Activated CD8-positive, alpha-beta memory T cell treated with anti-CD3 and anti-CD28 coated beads, Interleukin-2, amount 50 U/mL, for 1 hour (primary cell): ENCODE data around the gene MST1.
A peak's percentile ranks its signal among the peaks of the same experiment; 100 is the strongest.

Source experiments
- DNase-seq: peaks from one replicate; pipeline ENCODE4 v3.0.0-alpha.2; 2020; ENCODE audit errors: extremely low read depth

The MST1 gene

DNA sequence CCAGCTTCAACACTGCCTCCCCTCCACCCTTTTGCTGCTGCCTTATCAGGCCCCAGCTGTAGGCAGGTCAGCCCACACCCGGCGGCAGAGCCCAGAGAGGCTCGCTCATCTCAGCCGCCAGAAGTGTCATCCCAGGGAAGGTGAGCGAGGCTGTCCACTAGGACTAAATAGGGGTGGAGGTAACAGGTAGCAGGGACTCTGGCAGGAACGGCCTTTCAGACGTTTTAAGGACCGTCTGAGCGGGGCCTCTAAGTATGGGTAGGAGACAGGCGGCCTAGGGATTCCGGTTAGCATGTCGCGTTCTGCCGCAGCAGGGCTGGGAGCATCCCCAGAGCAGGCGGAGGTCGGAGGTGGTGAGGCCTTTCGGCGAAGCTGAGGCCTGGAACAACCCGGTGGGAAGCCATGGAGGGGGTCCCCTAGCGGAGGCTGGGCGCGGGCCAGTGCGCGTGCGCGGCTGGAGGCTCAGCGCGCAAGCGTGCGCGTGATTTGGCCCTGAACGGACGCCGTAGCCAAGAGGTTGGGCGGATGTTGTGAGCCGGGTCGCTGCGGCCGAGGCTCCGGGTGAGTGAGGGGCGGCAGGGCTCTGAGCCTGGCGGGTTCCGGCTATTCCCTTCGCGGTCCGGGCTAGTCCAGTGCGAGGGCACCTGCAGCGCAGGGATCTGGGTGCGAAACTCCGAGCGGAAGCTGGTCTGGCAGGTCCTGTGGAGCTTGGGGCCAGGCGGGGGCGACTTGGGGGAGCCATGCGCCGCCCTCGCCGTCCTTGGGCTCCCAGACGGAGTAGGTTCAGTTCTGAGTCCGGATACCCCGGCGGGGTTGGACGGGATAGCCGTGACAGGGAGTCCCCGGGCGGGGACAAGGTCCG, at the start of gene MST1, which contains the start of gene RNF123:
TSS of gene MST1 (minus strand) at position 429 of the 862 bp plus-strand sequence. CDS start 783 bp downstream, outside the sequence.
TSS of gene RNF123 (plus strand) at position 512 of the 862 bp plus-strand sequence. CDS start 1,609 bp downstream, outside the sequence.
- DNase-seq, result peak; percentile 71

DNA sequence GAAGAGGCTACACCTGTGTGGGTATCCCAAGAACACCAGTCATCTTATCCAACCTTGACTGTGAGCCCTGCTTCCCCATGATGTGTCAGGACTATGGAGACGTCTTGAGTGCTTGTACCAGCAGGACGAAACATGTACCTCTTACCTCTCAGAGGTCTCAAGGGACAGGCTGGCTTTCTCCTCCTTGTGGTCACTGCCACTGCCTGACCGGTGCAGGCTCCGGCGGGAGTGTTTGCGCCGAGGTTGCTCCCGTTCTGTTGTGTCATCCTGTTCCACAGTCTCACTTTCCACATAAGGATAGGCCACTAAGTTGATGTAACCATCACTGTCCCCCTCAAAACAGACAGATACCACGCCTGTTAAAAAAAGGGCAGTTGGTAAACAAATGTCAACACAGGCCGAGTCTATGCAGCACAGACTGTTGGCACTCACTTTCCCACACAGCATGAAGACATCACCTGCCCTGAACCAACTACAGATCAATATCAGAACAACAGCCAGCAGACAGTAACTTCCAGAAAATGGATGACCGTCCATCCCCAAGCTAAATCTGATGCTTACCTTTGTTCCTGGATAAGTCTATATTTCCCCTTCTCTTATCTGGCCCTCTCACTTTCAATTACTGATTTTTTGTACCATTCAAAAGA, 48.9 kb upstream of the MST1 start:
- no peak for DNase-seq

DNA sequence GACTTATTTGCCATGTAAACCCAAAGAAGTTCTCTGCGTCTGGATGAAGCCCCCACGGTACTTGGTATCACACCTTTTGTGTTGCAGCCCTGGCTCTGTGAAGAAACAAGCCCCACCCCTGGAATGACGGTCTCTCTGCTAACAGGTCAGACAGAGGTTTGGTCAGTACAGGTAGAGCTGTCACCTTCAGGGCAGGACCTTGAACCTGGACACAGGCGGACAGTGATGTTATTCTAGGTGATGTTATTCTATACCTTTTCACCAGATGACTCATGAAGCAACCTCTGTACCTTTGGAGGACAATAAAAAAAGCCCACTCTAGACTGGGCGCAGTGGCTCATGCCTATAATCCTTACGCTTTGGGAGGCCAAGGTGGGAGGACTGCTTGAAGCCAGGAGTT, 45.5 kb upstream of the MST1 start:
- DNase-seq, result no peak

DNA sequence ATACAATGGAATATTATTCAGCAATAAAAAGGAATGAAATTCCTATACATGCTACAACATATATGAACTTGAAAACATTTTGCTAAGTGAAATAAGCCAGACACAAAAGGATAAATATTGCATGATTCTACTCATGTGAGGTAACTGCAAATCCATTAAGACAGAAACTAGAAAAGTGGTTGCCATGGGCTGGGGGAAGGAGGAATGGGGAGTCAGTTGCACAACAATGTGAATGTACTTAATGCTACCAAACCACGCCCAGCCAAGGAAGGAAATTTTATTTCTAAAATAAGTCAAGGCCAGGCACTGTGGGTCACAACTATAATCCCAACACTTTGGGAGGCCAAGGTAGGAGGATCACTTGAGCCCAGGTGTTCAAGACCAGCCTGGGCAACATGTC, 44.3 kb upstream of the MST1 start:
- no peak for DNase-seq

DNA sequence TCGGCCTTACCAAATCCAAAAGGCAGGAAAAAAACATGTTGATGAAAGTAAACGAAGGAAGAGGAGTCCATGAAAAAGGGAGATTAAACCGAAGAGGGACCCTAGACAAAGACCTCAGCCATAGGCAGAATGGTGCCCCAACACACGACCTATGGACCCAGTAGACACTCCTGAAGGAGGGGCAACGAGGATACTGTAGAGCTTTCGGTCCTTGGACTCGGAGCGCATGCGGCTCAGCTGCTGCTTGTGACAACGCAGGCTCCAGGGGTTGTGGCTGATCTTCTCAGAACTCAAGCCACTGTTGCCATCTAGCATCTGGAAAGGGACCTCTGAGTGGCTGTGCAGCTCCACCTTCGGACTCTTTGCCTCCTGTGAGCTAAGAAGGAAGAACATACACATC, 43.3 kb upstream of the MST1 start:
- DNase-seq, result no peak

DNA sequence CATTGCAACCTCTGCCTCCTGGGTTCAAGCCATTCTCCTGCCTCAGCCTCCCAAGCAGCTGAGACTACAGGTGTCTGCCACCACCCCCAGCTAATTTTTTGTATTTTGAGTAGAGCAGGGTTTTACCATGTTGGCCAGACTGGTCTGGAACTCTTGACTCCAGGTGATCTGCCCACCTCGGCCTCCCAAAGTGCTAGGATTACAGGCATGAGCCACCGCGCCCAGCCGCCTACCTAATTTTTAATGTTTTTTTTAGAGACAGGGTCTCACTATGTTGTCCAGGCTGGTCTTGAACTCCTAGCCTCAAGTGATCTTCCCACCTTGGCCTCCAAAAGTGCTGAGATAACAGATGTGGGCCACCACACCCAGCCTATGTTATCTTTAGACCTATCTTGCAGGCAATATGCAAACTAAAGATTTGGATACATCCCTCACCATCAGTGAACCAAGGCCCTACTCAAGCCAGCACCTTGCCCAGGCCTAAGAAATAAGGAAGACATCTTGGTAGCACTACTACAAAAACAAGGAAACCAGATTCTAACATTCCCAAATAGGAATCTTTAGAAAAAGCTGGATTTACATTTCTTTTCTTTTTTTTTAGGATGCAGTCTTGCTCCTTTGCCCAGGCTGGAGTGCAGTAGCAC, 40.8 kb upstream of the MST1 start:
- no peak for DNase-seq

DNA sequence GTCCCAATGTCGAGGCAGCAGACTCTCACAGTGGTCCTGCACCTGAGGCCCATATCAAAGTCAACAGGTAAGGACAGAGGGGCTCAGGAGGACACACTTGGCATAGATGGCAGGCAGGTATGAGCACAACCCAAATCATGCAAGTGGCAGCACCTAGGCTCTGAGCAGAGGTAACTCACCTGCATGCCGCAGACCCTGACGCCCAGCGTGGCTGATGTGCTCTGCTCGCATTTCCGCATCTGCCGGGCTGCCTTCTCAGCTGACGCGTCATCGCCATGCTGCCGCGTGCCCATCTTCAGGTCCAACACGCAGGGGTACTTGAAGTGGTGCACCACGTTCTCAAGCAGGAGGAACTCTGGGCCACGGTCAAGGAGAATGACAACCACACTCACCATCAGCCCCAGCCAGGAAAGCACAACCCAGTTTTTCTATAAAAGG, 38.7 kb upstream of the MST1 start:
- DNase-seq, result no peak

DNA sequence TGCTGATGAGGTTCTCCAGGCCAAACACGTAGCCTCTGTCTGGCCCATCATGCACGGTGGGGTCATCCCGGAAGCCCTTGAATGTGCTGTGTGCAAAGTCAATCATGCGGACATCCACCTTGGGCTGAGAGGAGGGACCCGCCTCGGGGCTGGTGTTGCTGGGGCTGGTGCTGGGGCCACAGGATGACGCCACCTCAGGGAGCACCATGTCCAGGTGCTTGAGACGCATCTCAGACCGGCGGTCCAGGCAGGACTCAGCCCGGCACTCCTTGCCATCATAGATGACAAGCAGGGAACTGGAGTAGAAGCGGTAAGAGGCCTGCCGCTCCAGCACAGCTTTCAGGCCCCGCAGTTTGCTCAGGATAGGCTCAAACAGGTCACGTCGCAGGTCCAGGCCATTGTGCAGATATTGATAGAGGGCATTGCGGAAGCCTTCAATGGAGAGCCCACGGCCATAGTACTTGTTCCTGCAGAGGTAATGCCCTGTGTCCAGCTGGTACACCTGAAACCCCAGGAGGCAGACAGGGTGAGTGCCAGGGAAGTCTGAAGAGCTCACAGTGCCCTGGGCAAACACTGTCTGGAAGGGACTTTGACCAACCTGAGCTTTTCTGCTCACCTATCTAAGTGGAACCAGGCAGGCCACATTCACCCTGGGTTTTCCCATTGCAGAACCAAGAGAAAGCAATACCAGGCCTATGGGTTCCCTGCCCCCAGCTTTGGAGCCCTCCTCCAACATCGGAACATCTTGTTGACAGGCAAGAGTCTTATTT, 38.1 kb upstream of the MST1 start:
- DNase-seq, result no peak

DNA sequence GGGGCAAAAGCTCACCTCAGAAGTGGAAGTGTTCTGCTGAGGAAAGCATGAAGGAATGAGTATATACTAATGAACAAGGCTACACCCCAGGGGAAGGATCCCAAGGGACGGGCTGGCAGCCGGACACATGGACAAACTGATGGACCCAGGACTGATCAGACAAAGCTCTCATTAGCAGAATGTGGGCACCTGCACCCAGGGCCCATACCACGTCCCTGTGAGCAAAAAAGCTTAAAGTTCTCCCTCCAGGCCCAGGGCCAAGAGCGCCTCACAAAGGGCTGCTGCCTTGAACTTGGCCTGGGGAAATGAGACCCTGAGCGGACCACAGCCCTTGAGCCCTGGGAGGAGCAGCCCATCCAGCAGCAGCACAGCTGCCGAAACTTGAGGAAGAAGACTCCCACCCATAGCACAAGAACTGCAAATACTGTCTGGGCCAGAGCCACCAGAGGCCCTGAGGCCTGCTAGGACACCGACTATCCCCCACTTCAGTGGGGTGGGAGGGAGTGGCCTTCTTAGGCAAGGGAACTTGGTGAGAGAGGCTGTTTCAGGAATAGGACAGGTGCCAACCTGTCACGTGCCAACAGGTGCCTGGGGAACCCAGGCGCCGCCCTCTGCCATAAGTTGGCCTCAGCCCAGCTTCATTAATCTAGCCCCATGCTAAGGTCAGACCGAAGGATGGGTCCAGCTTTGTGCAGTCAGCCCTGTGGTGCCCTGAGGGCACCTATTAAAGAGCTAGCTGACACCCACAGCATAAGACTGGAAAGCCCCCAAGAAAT, 36.8 kb upstream of the MST1 start:
- no peak for DNase-seq

DNA sequence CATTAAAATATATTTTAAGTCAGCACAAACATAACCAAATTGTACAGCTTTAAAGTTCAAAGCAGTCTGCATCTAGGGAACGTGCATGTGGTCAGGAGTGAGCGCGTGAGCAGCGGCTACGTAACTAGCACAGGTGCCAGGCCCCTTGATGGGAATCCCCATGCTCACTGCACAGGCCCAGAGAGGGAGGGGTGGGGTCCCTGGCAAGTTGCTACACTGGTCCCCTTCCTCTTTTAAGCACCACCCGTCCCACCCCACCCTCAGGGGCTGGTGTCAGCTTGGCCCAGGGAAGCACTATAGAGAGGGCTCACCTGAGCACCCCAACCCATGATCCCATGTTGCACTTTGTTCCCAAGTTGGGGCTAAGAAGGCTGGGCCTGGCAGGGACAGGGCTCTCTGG, 35.3 kb upstream of the MST1 start:
- DNase-seq, result no peak

DNA sequence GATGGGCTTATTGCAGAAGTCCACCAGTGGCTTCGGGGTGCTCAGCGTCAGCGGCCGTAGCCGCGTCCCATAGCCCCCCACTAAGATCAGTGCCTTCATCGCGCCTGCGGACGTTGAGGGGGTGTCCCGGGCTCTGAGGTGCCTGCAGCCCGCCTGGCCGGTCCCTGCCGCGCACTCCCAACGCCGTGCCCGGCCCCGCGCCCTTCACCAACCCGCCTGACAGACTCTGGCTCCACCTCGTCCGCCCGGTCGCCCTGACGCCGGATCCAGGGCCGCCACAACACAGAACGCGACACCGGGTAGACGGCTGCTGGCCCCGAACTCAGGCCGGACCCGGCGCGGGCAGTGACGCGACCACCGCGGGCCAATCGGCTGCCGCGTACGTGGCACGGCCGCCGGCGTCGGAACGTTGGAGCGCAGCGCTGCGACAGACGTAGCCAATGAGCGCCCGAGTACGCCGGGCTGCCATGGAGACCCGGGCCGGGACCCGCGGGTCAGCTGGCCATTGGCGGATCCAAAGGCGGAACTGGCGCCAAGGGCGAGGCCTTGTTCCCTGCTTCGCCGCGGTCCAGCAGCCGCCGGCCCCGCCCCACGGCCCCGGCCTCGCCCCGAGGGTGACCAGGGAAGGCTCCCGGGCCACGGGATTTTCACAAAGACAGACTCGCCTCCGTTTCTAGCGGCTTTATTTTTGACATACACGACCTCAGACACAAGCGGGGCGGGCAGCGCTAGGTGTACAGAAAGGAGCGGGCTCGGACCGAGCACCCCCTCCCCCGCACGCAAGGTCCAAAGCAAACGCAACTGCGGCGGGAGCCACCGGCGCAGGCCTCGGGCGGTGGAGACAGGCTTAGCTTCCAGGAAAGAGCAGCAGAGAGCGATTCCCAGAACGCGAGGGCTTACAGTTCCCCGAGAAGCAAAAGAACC, 34.6 kb upstream of the MST1 start, which contains the start of gene GMPPB:
TSS of gene GMPPB (minus strand) at position 324 of the 924 bp plus-strand sequence. CDS start at position 99, 225 bp downstream.
- DNase-seq, result peak; percentile 39

DNA sequence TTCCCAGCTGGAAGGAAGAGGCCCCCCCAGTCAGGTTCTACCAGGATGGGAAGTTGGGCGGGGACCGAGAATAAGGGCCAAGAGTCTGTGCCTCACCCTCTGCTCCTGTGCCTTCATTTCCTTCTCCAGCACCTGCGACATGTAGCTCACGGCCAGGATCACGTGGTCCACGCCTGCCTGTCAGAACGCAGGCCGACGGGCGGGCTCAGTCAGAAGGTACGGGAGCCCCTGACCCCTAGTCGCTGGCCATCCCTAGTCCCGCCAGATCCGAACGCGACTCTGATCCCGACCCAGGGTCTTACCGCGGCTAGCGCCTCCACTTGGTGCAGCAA, 34.0 kb upstream of the MST1 start:
- DNase-seq, result no peak

DNA sequence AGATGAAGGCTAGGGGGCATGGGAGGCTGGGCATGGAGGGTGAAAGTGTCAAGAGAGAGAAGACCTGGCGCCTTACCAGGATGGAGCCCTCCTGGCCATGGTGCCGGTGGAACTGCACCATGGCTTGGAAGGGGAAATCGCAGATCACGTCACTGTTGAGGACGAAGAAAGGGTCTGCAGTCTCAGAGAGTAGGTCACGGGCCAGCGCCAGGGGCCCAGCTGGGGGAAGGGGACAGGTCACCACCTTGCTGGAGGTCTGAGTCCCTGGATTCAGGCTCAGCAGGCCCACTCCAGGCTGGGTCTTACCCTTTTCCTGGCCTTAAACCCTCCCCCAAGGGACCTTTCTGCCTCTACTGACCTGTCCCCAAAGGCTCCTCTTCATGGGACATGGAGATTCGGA, 33.6 kb upstream of the MST1 start:
- DNase-seq, result no peak

DNA sequence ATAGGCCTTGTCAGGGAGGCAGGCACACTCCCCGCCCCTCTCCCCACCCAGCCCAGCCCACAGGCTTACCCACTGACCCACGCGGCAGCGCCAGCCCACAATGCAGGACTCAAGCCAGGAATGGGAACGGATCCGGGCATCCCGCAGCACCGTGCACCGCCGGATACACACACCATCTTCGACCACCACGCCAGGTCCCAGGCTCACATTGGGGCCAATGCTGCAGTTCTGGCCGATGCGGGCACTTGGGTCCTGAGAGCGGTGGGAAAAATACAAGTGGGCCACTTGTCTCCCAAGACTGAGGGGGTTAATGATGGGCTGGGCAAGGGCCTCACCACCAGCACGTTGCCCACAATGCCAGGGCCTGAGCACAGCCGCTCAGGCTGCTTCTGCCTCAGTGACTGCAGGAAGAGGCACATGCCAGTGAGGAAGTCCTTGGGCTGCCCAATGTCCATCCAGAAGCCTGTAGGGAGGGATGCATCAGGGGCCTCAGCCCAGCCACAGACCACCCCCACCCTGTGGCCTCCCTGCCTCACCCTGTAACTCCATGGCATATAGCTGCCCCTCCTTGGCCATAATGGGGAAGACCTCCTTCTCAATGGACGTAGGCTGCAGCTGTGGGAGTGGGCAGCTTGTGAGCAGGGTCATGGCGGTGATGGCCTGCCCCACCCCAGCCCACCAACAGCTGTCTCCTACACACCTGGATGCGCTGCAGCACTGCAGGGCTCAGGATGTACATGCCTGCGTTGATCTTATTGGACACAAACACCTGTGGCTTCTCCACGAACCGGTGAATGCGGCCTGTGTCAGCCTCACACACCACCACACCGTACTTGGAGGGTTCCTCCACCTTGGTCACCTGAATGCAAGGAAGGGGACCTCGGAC, 32.9 kb upstream of the MST1 start:
- DNase-seq, result no peak

DNA sequence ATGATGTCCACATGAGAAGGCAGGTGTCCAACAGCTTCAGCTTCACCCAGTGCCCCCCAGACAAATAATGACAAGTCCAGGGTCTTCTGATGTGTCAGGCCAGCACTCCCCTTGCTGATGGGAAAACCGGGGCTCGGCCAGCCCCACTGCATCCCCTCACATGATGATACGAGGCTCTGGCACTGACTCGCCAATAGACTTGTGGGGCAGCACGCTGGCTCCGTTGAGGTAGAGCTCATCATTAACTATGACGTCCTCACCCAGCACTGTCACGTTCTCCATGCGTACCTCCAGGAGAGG, 32.3 kb upstream of the MST1 start:
- DNase-seq, result no peak

DNA sequence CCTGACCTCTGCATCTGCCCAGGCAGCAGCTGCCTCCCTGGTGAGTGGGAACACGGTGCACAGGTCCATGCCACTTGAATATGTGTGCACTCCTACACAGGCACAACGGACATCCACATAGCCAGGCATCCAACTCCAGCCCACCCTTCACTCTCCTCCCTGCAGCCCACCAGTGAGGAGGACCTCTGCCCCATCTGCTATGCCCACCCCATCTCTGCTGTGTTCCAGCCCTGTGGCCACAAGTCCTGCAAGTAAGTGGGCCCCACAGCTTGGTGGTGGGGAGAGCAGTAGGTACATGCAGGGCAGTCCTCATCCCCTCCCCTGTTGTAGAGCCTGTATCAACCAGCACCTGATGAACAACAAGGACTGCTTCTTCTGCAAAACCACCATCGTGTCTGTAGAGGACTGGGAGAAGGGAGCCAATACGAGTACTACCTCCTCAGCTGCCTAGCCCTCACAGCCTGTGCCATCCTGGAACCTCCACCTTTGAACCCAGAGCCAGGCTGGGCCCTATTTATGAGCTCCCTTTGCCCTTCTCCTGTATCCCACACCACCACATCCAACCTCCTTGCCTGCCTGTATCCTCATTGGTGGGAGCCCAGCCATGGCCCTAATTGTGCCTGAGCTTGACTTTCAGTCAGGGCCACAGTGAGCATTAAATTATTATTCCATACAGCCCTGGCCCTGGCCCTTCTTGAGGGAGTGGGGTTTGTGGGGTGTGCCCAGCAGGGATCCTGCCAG, 31.8 kb upstream of the MST1 start:
- no peak for DNase-seq

DNA sequence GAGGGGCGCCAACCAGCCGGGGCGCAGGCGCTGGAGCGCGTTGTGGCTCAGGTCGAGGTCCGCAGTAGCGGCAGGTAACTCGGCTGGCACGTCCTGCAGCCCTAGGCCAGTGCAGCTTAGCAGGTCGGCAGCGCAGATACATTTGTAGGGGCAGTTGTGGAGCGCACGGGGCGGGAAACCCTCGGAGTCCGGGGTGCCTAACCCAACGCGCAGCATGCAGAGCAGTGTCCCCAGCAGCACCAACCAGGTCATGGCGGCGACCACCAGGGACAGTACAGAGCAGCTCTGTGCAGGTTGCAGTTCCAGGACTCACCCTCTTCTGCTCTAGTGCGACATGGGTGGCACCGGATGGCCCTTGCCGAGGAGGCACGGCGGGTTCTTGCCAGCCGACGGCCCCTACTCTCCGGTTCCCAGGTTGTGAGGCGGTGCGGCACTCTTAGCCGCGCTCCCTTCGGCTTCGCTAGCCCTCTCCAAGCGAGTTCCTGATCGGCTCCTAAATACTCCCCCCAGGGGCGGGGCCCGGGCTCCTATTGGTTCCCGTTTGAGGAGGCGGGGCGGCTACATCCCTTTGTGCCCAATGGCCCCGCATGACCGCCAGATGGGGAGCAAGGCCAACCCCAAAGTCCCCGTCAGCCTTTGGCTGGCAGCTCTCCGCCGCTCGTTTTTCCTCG, 30.1 kb upstream of the MST1 start, which contains the start of gene AMIGO3:
TSS of gene AMIGO3 (minus strand) at position 471 of the 671 bp plus-strand sequence. CDS start at position 252, 219 bp downstream.
- peak; percentile 77 for DNase-seq

DNA sequence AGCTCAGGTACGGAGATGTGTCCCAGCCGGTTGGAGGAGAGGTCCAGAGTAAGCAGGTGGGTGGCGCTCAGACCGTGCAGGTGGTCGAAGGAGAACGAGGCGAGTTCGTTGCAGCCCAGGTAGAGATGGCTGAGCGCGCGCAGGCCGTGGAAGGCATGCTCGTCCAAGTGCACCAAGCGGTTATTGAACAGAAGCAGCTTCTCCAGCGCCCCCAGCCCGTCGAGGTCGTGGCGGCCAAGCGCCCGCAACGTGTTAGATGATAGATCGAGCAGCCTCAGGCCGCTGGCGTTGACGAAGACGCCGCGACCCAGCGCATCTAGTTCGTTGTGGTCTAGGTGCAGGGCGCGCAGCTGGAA, 29.6 kb upstream of the MST1 start:
- DNase-seq, result no peak
